ENCODE results near the gene HSBP1L1.

- TF ChIP-seq EZH2 (IDR thresholded peaks at IDR 0.05) (no peak), FOXP2 (optimal IDR thresholded peaks at IDR 0.05; ENCODE audit: control extremely low read depth, extremely low read length, insufficient read depth) (no peak)
Observed at GRCh38 chr18:79938196-79938595, 26.2 kb upstream of the HSBP1L1 start.

All from SK-N-MC (cell line).